ENCODE results near the gene ACP6. TPM values are rescaled to one million over a fixed set of nuclear protein-coding genes. Genes with fewer than 3 reads are reported as not detected.

The ACP6 gene
- total and polyA plus RNA-seq, 4 donors, result 9.6 to 25.3 (median 15.6) TPM

- H3K9ac ChIP-seq (ENCODE audit: insufficient read depth in 1 of 2, low read length in 2 of 2), result no peak overlapping the region
- no peak overlapping the region for H3K4me3 ChIP-seq
- WGBS, 2 donors, result 74 to 84% methylated on average over 13 of the region's 13 CpGs
- TF ChIP-seq CTCF (IDR thresholded peaks at IDR 0.05; ENCODE audit: control extremely low read depth, extremely low read depth), result no peak
- H3K4me1 ChIP-seq (ENCODE audit: control insufficient read depth in 5 of 5, insufficient read depth in 5 of 5, low read length in 5 of 5), result no peaks in the 10 kb centered on the region
- H3K36me3 ChIP-seq (ENCODE audit: control insufficient read depth in 4 of 4, insufficient read depth in 4 of 4, low read length in 4 of 4), result peaks cover 6 to 29% (median 17%) of the 10 kb centered on the region in 4 donors
- no peak for ATAC-seq (ENCODE audit: insufficient read depth, low FRiP score)
- DNase-seq, result no peak
- H3K9me3 ChIP-seq (ENCODE audit: control insufficient read depth in 4 of 4, insufficient read depth in 3 of 4, low read length in 3 of 4), result no peaks in the 10 kb centered on the region
- H3K27ac ChIP-seq (ENCODE audit: low read depth in 1 of 2, low read length in 1 of 2), result peak overlapping the region in 1 of 2 donors; percentile 24
- H3K27me3 ChIP-seq (ENCODE audit: control insufficient read depth in 3 of 3, insufficient read depth in 3 of 3, low read length in 2 of 3), result no peaks in the 10 kb centered on the region
These were observed 22.3 kb downstream of the ACP6 start for GRCh38 chr1:147647796-147648633.

- ATAC-seq (ENCODE audit: insufficient read depth, low FRiP score) (no peak), DNase-seq (no peak)
- no peaks in the 10 kb centered on the region for H3K27me3 ChIP-seq (ENCODE audit: control insufficient read depth in 3 of 3, insufficient read depth in 3 of 3, low read length in 2 of 3)
- no peaks in the 10 kb centered on the region for H3K9me3 ChIP-seq (ENCODE audit: control insufficient read depth in 4 of 4, insufficient read depth in 3 of 4, low read length in 3 of 4)
- H3K36me3 ChIP-seq (ENCODE audit: control insufficient read depth in 4 of 4, insufficient read depth in 4 of 4, low read length in 4 of 4), result peaks cover 0 to 16% (median 5%) of the 10 kb centered on the region in 4 donors
- no peaks in the 10 kb centered on the region for H3K4me1 ChIP-seq (ENCODE audit: control insufficient read depth in 5 of 5, insufficient read depth in 5 of 5, low read length in 5 of 5)
- H3K9ac ChIP-seq (ENCODE audit: insufficient read depth in 1 of 2, low read length in 2 of 2), result no peak overlapping the region
- TF ChIP-seq CTCF (IDR thresholded peaks at IDR 0.05; ENCODE audit: control extremely low read depth, extremely low read depth), result no peak
- H3K27ac ChIP-seq (ENCODE audit: low read depth in 1 of 2, low read length in 1 of 2), result no peak overlapping the region
- no peak overlapping the region for H3K4me3 ChIP-seq
- WGBS, 2 donors, result 92 to 98% methylated on average over 3 of the region's 3 CpGs
These were observed 26.4 kb downstream of the ACP6 start for GRCh38 chr1:147643974-147644373.

- DNase-seq, result peak; percentile 33 to 49 (median 43)
- TF ChIP-seq CTCF (IDR thresholded peaks at IDR 0.05; ENCODE audit: control extremely low read depth, extremely low read depth), result peak; percentile 49
- no peak overlapping the region for H3K9ac ChIP-seq (ENCODE audit: insufficient read depth in 1 of 2, low read length in 2 of 2)
- no peak overlapping the region for H3K4me3 ChIP-seq
- peak; percentile 67 for ATAC-seq (ENCODE audit: insufficient read depth, low FRiP score)
- peaks cover 0 to 6% (median under 1%) of the 10 kb centered on the region in 4 donors for H3K36me3 ChIP-seq (ENCODE audit: control insufficient read depth in 4 of 4, insufficient read depth in 4 of 4, low read length in 4 of 4)
- no peaks in the 10 kb centered on the region for H3K27me3 ChIP-seq (ENCODE audit: control insufficient read depth in 3 of 3, insufficient read depth in 3 of 3, low read length in 2 of 3)
- no peak overlapping the region for H3K27ac ChIP-seq (ENCODE audit: low read depth in 1 of 2, low read length in 1 of 2)
- WGBS, 2 donors, result 65 to 72% methylated on average over 17 of the region's 17 CpGs
- no peaks in the 10 kb centered on the region for H3K9me3 ChIP-seq (ENCODE audit: control insufficient read depth in 4 of 4, insufficient read depth in 3 of 4, low read length in 3 of 4)
- no peaks in the 10 kb centered on the region for H3K4me1 ChIP-seq (ENCODE audit: control insufficient read depth in 5 of 5, insufficient read depth in 5 of 5, low read length in 5 of 5)
These were observed 28.4 kb downstream of the ACP6 start for GRCh38 chr1:147641695-147642592.

Data from lung (tissue), 12 donors.